GM18907 (cell line): ENCODE data around the gene MAMLD1.

Experiments
- ATAC-seq: cut with Tn5 transposase; IDR thresholded peaks from one replicate; pipeline ENCODE4 v1.9.1; 2021; ENCODE audit warnings: mild to moderate bottlenecking, moderate library complexity; ENCODE audit not compliant: unreplicated experiment

Gene MAMLD1

DNA sequence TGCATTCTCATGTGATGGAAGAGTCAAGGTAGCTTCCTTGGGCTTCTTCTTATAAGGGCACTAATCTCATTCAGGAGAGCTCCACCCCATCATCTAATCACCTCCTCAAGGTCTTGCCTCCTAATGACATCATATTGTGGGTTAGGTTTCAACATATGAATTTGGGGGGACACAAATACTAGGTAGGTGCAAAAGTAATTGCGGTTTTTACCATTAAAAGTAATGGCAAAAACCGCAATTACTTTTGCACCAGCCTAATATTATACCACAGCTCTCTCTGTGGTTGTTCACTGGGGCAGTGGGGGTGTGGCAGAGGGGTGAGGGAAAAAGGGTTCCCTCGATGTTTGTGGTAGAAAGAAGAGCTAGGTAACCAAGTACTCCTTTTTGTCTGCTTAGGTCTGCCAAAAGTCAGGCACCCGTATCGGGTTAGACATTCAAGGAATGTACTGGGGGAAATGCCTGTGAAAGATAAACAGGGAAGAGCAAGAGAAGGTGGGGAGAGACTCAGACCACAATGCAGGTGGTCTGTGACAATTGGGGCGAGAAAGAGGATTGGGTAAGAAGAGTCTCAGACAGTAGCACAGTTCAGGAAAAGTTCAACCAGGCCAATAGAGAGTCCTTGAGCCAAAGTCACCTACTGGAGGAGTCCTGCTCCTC lies 126.4 kb downstream of the MAMLD1 start:
- ATAC-seq: no peak

DNA sequence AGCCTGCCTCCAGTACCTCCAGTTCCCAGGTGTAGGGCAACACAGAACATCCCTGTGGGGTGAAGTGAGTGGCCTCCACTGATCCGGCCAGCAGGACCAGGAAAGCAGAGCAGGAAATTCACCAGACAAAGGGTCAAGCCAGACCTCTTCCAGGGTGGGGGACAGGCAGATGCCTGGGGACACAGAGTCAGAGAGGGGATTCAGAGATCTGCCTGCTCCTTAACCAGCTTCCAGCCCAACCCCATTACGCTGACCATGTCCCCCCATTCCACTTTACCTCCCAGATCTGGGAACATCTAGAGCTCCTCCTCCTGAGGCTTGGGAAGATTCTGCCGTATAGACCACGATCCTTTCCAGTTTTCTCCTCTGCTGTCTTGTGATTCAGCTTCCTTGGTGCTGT lies 132.4 kb downstream of the MAMLD1 start:
- ATAC-seq: no peak

DNA sequence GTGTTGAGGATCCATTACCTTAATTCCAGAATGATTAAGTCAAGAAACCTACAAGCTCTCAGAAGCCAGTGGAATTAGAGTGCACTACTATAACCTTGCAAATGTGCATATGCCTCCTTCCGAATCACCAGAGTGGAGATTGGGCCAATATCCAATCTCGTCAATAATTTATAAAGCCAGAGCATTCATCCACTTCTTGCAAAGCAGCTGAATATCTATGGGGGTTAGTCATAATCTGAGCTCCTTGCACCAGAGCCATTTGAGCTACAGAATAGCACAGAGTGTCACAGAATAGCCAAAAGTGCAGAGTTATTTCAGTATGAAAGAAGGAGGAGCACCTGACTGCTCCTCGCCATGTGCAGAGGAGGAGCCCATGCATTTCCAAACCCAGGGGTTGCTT lies 136.1 kb downstream of the MAMLD1 start:
- ATAC-seq: no peak

DNA sequence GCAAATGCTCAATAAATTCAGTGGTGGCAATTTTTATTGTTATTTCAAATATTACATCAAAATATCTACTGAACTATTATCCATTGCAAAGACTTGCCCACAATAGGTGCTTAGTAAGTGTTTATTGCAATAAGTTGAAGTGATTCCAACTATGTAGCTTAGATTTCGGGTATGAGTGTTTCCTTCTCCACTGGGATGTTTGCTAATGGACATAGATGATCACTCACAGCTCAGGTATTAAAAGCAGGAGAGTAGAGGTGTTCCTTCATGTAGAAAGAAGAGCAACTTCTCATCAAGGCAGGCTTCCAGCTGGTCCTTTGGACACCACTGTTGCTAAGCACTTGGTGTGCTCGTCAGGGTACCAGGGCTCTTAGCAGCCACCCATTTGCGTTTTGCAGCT lies 139.0 kb downstream of the MAMLD1 start:
- no peak for ATAC-seq

DNA sequence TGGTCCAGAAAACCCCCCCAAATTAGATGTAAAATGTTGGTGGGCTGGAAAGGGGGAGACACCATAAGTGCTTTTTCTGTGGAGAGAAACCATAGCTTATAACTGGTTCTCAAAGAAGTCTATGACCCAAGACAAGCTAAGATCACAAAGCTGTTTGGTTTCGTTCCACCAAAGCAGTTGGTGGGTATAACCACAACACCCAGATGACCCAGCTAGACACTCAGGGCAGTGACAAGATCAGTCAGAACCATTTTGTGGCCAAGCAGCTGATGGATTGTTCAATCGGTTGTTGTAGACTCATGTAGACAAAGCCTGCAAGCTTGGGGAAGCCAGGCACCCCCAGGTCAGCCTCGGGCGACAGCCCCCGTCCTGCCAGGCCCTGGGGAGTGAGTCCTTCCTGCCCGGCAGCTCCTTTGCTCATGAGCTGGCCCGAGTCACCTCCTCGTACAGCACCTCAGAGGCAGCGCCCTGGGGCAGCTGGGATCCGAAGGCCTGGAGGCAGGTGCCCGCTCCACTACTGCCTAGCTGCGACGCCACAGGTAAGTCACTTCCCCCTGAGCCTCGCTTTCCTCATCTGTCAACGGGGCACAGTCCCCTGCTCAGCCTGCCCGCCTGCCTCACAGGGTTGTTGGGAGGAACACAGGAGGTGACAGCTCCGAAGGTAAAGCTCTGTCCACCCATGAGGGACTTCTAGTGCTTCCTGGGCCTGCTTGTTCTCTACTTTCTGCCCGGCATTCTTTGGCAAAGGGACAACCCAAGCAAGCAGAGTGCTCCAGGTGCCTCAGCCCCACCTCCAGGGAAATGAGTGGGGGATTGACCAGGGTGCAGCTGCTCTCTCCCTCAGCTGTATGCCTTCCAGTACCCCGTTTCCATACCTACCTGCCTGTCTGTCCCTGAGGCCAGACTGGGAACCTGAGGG lies 140.1 kb downstream of the MAMLD1 start:
- ATAC-seq: no peak

DNA sequence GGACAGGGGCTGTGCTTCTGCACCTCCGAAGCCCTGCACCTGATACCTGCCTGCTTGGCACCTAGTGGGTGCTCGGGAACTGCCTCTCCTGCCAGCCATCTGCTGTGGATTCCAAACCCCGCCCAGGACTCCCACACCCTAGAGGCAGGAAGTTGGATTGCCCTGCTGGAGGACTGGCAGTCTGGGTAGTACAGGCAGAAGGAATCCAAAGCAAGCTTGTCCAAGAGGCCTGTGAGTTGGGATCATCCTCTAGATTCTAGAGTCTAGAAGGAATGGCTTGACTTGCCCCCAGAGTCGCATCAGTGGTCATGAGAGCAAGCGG lies 140.7 kb downstream of the MAMLD1 start:
- no peak for ATAC-seq

DNA sequence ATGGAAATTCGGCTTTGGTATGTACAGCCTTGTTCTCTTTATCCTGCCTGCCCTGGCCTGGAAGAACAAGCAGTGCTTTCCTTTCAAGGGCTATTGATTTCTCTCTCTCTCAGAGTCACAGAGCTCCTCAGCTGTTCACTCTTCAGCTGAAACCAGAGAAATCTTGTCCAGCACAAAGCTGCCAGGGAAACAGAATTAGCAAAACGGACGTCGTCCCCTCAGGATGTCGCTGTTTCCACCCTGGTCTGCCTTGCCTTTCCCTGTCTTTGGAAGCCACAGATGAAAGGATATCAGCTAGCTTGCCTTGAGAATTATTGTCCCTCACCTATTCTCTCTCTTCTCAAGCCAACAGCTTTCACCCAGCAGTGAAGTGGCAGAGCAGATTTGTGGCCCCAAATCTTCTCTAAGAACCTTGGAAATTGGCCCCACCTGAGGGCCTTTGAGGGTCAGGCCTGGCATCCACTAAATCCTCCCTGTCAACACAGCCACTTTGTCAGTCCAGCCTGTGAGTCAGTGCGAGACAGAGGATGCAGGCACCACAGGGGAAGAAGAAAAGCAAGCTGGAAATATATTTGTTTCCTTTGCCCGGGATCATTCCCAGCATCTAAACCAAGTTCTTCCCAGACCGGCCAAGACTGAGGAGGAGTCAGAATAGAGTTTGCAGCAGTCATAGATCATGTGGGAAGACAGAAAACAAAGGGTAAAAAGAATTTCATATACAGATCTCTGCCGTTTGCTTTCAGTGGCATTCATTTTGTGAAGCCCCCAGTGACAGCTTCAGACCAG lies 141.5 kb downstream of the MAMLD1 start:
- ATAC-seq: no peak

DNA sequence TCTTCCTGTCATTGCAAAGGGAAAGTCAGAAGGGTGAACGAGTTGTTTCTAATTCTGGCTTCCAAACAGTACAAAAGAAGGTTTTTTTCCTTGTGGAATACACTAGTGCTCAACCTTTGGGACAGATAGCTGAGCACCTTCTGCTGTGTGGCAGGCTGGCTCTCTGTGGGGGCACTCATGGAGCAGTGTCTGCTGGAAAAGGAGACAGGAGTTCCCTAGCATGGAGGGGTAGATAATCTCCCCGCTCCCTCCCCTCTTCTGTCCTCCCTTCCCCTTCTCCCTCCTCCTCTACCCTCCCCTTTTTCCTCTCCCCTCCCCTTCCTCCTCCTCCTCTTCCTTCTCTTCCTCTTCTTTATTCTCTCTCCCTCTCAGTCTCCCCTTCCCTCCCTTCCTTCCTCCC lies 142.9 kb downstream of the MAMLD1 start:
- ATAC-seq: no peak

DNA sequence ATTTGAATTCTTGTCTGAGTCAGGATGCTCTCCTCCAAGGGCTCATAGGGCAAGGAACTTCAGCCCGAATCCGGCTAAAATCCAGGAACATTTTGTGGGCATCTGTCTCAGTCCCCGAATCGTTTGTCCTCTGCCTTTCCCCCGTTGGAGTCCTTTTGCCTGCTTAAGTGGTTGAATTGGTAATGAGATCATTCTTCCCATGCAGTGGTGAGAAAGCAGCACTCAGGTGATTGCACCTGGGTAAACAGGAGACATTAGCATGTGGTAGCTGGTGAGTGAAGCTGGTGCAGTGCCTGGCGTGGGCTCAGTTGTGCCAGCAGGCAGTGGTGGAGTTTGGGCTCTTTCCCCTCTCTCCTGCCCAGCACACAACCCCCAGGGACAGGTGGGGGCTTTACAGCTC lies 143.4 kb downstream of the MAMLD1 start:
- no peak for ATAC-seq

DNA sequence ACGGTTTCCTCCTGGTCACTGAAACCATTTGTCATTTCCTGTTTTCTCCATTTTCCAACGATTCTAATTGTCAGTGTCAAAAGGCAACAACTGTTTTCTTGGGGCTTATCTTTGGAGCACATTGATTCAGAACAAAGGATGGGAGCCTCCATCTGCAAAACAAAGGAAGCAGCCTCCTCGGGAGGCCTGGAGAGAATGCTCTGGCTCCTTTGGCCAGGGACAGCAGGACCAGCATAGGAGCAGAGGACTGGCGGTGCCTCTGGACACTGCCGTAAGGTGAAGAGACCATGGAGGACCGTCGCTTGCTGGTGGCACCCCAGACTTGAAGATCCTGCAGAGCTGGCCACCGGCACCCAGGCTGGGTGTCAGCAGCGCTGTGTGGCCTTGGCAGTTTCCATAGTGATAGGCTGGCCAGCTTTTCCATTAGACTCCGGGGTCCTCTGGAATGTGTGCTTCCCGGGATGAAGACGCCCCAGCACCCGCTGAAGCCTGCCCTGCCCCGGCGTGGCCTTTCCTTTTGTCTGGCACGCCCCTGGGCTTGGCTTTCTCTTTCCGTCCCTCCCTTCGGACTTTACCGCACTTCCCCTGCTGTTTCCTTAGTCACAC lies 144.2 kb downstream of the MAMLD1 start:
- no peak for ATAC-seq

DNA sequence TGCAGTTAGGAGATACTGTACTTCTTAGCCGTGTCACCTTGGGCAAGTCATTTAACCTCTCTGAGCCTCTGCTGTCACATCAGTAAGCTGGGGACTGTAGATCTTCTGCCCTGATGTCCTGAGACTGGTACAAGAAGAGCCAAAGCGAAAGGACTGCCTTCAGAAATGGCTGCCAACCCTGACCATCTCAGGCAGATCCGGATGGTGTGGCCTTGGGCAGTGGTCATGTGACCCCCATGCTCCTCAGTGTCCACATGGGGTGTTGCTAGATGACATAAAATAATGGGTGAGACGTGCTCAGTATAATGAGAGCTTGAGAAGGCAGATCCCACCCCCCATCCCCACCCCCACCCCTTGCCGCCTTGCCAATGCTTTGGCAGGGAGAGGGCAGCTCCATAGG lies 144.9 kb downstream of the MAMLD1 start:
- ATAC-seq: no peak

DNA sequence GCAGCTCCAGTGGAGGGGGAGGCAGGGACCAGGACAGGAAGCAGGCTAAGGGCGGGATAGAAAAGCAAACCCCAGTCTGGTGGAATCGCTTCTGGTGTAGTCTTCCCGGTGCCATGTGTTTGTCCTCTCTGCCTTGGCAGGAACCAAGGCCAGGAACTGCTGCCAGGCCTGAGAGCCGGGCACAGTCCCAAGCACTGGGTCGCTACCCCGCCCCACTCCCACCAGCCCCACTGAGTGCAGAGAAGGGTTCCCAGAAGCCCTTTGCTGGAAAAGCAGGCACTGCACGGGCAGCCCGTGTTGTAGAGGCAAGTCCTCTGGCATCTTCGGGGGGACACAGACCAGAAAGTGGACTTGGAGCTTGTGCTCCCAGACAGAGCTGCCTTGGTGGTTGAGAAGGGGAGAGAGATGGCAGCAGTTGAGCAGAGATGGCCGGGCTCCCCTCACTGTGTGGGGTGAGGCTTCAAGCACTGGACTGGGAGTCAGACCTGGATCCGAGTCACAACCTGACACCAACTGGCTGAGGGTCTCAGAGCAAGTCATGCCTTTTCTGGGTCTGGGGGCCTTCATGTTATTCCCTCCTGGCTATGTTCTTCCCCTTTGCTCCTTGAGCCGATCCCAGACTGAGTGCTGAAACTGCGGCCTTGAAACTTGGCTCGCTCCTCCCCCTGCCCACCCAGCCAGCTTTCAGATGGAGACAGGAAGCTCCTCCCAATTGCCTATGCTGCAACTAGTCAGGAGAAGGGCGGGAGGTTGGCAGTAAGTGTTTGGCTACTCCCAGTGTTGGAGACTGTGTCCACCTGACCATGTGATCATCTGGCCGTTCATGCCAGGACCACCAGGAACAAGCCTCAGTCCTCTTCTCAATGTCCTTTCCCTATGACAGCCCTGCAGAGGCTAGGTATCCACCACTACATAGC lies 145.6 kb downstream of the MAMLD1 start:
- ATAC-seq: no peak

DNA sequence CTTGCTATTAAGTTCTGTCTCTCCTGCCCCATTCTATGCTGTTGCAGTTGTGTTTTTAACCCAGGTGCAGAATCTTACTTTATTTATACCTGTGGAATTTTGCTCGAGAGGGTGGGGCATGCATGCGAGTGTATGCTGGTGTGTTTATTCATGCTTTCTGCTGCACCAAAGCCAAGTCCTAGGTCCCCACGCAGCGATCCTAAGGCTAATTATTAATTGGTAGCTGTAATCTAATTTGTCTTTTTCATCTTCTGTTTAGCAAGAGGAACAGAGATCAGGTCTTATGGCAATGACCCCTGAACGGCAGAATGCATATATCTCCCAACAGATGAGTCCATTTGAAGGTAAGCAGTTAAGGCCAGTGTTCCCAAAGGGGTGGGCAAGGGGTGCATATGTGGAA lies 146.6 kb downstream of the MAMLD1 start:
- ATAC-seq: no peak

DNA sequence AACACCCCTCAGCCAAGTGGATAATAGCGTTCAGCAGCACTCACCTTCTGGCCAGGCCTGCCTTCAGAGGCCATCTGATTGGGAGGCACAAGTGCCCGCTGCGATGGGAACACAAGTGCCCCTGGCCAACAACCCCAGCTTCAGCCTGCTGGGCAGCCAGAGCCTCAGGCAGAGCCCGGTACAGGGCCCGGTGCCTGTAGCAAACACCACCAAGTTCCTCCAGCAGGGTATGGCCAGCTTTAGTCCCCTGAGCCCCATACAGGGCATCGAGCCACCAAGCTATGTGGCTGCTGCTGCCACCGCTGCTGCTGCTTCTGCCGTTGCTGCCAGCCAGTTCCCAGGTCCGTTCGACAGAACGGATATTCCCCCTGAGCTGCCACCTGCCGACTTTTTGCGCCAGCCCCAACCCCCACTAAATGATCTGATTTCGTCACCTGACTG lies 149.4 kb downstream of the MAMLD1 start:
- ATAC-seq: no peak

DNA sequence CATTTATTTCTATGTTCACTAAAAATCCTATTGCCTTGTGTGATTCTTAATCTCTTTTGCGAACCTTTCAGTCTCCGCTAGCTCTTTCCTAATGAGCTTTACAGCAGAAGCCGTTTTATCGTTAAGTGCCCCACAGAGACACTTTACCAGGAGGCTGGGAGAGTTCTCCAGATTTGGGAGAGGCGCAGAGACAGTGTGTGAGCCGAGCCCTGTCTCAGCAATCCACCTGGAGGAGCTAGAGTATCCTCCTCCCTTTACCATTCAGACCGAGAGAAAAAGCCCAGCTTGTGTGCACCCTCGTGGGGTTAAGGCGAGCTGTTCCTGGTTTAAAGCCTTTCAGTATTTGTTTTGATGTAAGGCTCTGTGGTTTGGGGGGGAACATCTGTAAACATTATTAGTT lies 150.4 kb downstream of the MAMLD1 start:
- ATAC-seq: no peak

DNA sequence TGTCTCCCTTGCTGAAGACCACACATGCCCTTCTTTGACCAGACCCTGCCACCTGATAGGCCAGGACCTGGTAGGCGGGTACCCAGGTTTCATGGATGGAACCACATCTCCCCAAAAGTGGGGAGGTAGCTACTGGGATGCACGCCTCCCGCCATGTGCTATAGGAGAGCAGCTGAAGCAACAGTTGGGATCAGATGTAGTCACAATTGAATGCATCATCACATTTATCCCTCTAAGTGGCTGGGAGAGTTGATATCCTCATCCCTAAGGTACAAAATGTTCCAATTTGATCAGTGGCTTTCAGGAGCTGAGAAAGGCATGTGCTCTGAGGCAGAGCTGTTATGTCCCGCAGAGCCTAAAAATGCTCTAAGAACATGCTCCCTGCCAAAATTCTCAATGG lies 151.3 kb downstream of the MAMLD1 start:
- ATAC-seq: no peak

DNA sequence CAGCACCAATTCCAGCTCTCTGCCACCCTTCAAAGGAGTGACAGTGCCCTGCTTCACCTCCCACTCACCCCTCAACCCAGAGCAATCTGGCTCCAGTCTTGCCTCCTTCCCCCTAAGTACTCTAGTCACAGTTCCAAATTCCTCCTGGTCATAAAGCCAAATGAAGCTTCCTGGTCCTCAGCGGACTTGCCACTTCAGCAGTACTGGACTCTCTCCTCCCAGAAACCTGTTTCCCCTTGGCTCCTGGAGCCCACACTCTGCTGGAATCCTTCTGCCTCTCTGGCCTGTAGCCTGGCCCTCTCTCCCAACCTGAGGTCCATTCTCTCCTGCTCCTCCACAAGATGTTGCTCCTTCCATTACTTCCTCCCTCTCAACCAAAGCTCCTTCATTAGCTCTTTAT lies 152.7 kb downstream of the MAMLD1 start:
- ATAC-seq: no peak

DNA sequence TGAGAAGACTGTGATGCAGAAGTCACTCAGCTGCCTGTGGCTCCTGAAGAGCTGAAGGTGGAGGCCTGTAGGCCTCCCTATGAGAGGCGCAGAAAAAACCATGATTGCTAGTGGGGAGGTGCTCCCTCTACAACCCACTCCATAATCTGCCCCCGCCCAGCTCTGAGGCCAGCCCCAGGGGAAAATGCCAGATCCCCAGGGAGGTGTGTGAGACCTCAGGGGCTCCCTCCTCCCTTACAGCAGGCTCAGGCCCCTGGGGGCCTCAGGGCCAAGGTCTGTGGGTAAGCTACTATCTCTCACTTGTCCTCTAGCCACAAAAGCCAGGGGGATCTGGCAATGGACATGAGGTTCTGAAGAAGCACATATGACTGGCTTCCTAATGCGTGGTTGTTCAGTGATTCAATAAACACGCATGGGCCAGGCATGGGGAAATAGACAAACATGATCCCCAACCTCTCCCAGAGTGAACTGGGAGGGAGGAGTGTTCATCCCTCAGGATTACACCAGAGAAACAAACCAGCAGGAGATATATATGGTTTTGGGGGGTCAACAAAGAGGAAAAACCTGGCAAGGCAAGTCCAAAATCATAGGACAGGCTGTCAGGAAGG lies 154.3 kb downstream of the MAMLD1 start:
- ATAC-seq: no peak

DNA sequence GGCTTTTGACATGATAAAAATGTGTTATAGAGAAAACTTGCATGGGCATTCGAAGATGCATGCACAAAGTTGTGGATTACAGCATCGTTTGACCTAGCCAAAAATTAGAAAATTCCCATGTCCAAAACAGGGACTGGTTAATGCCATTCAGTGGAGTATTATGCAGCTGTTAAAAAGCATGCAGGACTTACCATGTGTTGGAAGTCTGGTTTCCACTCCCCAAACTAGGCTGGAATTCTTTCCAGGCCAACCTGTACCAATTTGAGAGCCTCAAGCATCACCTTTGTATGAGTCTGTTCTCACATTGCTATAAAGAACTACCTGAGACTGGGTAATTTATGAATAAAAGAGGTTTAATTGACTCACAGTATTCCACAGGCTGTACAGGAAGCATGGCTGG lies 159.4 kb downstream of the MAMLD1 start:
- ATAC-seq: no peak
